RWPE1 (cell line): ENCODE data around the gene ELK3.

Experiments
- CTCF ChIA-PET: fragments of 350-600 bp; sonication (Branson Sonifier 250); formaldehyde crosslinking; extraction: SDS; loops from one replicate; lab custom pipeline; 2021; lab: Yijun Ruan, JAX
- POLR2A ChIA-PET: fragments of 400-600 bp; formaldehyde crosslinking; extraction: SDS; loops from one replicate; lab custom pipeline; 2020; ENCODE audit warnings: antibody characterized with exemption; ENCODE audit not compliant: low non-redundant PET; lab: Yijun Ruan, JAX
- DNase-seq: peaks from one replicate; pipeline ENCODE4 v3.0.0; 2012; ENCODE audit warnings: low spot score
- H3K27ac ChIP-seq: fragments of 450-650 bp; 2 replicates; pipeline ENCODE4 v1.5.1; 2017
- CTCF ChIP-seq: fragments of 450-650 bp; conservative IDR thresholded peaks from 2 replicates; pipeline ENCODE4 v1.5.1; 2017; ENCODE audit warnings: low read depth, mild to moderate bottlenecking

The ELK3 gene

GRCh38 chr12:96198965-96199364 is 4.8 kb downstream of the ELK3 start:
- no peak for TF ChIP-seq CTCF
- DNase-seq: peak; percentile 72
- ChIA-PET POLR2A (no interaction called here), CTCF (no interaction called here)
- no peak overlapping the region for H3K27ac ChIP-seq

GRCh38 chr12:96199464-96199863 is 5.3 kb downstream of the ELK3 start:
- no peak for DNase-seq
- no peak overlapping the region for H3K27ac ChIP-seq
- ChIA-PET POLR2A (no interaction called here), CTCF (no interaction called here)
- no peak for TF ChIP-seq CTCF

- POLR2A ChIA-PET: no interaction called here
Observed at GRCh38 chr12:96201272-96202227, 7.4 kb downstream of the ELK3 start.

GRCh38 chr12:96204381-96204780 is 10.2 kb downstream of the ELK3 start:
- ChIA-PET CTCF (no interaction called here), POLR2A (no interaction called here)
- no peak for DNase-seq
- no peak overlapping the region for H3K27ac ChIP-seq
- TF ChIP-seq CTCF: no peak

More at GRCh38 chr12:96201272-96202227, 7.4 kb downstream of the ELK3 start:
- CTCF ChIA-PET: interaction anchor here (0.7 to 0.9 kb wide), 2 partner anchors 14 to 137 kb away, joined by 3 to 4 read pairs; no protein-coding TSS in a partner anchor
- TF ChIP-seq CTCF: no peak
- no peak for DNase-seq
- H3K27ac ChIP-seq: no peak overlapping the region

GRCh38 chr12:96205908-96206307 is 11.7 kb downstream of the ELK3 start:
- TF ChIP-seq CTCF: no peak
- CTCF ChIA-PET: no interaction called here
- DNase-seq: no peak
- POLR2A ChIA-PET: no interaction called here
- no peak overlapping the region for H3K27ac ChIP-seq

- POLR2A ChIA-PET: no interaction called here
- CTCF ChIA-PET: interaction anchor here (0.5 kb wide), 1 partner anchor 38 kb away, joined by 3 read pairs; no protein-coding TSS in a partner anchor
- no peak for DNase-seq
- H3K27ac ChIP-seq: no peak overlapping the region
- no peak for TF ChIP-seq CTCF
Observed at GRCh38 chr12:96206936-96207662, 12.9 kb downstream of the ELK3 start.
